KG1 (cell line): ENCODE results near the gene TSEN2.
"Not testable (repeated sequence)": the region's sequence is repeated elsewhere in the genome, so short reads cannot be mapped to it uniquely, and the experiment has no call there.

Experiments used
- DNase-seq: peaks from one replicate; lab custom pipeline; 2025; lab: John Stamatoyannopoulos, UW

TSEN2 gene

GRCh38 chr3:12503126-12503957 lies 19.1 kb downstream of the TSEN2 start:
- DNase-seq = no peak

DNA sequence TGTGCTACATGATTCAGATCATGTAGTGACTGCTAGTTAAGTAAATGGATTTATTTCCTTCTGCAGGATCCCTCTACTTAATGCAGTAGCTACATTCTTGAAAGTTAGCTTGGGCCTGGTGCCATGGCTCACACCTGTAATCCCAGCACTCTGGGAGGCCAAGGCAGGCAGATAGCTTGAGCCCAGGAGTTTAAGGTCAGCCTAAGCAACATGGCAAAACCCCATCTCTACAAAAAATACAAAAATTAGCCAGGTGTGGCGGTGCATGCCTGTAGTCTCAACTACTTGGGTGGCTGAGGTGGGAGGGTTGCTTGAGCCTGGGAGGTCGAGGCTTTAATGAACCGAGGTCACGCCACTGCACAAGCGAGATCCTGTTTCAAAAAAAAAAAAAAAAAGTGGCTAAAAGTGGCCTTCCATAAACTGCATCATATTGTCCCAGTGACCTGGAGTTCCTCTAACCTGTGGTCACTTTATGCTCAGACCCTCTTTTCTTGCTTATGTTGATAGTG lies 22.0 kb downstream of the TSEN2 start:
- DNase-seq = no peak

DNA sequence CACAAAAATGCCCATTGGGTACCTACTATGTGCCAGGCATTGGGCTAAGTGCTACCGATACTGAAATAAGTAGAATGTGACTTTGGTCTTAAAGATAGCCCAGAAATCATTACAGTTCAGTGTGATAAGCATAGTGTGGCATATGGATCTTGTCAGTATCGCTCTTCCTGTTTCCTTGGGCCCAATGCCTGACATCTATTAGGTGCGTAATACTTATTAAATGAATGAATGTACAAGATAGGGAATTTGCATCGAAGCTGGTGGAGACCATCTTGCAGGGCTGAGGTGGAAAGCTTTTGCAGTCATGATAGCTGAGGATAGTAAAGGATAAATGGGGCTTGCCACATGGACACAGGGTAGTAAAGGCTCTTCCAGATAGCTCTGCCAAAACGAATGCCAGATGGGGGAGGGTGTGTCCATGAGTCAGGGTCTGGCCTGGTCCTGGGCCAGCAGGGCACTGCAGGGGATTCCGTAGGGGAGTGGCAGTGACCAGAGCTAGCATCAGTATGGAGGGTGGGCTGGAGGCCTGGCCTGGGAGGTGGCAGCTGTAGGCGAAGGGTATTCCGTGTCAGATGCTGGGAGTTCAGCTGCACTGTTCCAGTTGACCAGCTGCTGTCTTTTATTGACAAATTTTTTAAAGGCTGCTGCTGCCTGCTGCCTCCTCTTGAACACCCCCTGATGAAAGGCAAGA lies 23.5 kb downstream of the TSEN2 start:
- no peak for DNase-seq

DNA sequence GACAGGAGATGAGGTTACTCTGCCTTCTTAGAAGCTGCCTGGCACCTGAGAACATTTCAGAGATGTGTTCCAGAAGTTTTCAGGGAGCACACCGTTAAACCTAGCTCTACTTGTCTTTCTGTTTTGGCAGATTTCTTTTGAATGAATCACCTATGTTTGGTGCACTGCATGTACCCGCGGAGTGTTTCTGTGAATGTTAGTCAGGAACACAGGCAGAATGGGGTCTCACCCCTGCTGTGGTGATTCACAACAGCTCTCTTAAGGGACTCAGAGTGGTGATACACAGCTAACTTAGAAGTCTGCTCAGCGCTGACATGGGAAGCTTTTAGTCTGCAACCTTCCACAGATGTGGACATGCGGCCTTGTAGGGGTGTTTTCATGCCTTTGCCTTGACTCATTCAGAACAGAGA lies 24.0 kb downstream of the TSEN2 start:
- DNase-seq = no peak

DNA sequence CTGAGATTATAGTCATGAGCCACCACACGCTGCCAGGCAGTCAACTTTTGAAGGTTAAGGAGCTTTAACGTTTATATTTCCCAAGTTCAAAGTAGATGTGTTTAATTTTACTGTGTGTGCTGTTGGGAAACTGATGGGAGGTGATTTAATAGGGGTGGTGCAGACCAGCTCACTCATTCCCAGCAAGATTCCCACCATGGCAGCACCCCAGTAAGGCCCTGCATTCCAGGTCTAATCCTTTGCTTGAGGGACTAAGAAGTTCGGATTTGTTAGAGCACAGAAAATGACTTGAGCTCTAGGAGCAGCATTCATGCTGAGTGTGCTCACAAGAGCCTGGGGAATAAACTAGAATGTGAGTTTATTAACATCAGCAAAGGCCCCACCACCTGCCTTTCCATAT lies 25.2 kb downstream of the TSEN2 start:
- DNase-seq = no peak

GRCh38 chr3:12512534-12513118 lies 28.3 kb downstream of the TSEN2 start:
- DNase-seq = no peak

GRCh38 chr3:12513694-12514446 lies 29.6 kb downstream of the TSEN2 start:
- no peak for DNase-seq

DNA sequence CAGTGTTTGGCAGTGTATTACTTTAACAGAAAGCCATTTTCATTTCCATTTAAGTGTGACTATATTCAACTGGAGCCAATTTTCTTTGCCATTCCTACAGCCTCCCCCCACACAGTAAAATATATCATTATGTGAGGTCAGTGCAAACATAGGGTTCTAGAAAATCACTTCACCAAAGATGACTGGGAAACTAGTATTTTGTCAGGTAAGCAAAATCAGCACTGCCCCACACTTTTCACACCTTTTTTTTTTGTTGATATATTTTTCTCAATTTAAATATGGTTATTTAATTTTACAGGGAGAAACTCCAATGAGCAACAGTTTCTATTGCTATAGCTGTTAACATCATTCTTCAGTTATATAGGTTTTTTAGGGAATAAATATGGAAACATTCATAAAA lies 31.4 kb downstream of the TSEN2 start:
- DNase-seq = no peak

DNA sequence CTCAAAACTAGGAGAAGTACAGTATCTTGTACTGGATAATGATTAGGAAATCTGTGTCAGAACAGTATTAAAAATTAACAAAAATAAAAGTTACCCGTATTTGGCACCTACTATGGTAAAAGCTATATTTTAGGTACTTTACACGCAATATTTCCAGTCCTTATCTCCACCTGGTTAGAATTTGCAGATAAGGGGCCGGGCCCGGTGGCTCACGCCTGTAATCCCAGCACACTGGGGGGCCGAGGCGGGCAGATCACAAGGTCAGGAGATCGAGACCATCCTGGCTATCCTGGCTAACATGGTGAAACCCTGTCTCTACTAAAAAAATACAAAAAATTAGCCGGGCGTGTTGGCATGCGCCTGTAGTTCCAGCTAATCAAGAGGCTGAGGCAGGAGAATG lies 32.6 kb downstream of the TSEN2 start:
- no peak for DNase-seq

DNA sequence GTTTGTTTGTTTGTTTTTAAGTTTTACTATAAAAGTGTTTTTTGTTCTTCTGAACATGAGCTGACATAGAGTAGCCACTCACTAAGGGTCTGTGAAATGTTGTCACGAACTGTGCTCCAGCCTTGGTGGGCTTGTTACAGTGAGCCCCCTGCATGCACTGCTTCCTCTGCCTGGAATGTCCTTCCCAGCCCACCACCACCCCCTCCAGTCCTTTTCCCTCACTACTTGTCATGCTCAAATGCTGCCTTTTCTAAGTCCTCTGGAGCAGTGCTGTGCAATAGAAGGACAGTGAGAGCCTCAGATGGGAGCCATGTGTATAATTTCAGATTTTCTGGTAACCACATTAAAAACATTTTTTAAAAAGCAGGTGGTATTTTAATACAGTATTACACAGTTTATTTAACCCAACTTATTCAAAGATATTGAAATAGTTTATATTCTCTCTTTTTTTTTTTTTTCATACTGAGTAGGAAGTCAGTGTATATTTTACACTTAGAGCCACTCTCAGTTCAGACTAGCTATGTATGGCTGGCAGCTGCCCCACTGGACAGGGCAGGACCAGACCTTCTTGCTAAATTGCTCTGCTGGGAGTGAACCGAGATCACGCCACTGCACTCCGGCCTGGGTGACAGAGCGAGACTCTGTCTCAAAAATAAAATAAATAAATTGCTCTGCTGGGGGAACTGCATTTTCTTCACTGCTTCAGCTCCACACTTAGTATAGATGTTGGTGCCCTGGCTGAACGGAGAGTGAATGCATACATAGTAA lies 34.2 kb downstream of the TSEN2 start:
- DNase-seq = no peak

DNA sequence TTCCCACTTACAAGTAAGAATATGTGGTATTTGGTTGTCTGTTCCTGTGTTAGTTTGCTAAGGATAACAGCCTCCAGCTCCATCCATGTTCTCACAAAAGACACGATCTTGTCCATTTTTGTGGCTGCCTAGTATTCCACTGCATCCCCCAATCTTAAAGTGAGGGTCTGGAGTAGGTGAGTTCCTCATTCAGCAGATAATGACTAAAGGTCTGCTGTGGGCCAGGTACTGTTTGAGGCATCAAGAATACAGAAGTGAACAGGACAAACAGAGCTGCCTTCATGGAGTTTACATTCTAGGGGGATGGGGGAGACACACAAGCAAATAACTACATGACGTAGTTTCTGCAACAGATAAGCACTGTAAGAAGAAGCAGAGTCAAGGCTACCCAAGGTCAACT lies 36.7 kb downstream of the TSEN2 start:
- DNase-seq = no peak

DNA sequence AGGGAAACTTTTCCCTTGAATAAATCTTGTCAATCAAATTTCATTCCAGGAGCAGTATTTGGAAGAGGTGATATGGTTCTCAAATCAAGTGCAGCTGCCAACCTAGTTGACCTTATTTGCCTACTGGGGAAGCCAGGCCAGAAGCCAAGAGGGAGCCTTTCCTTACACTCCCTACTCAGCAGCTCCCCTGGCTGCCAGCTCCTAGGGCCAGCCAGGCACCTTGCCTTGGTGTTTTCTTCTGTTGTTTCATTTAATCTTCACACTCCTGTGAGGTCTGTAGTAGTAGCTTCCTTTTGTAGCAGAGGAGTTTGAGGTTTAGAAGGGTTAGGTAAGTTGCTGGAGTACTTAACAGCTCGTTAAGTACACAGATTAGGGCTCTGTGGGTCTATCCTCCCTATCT lies 38.4 kb downstream of the TSEN2 start:
- no peak for DNase-seq

- no peak for DNase-seq
Measured at GRCh38 chr3:12527757-12528143, 43.5 kb downstream of the TSEN2 start.

DNA sequence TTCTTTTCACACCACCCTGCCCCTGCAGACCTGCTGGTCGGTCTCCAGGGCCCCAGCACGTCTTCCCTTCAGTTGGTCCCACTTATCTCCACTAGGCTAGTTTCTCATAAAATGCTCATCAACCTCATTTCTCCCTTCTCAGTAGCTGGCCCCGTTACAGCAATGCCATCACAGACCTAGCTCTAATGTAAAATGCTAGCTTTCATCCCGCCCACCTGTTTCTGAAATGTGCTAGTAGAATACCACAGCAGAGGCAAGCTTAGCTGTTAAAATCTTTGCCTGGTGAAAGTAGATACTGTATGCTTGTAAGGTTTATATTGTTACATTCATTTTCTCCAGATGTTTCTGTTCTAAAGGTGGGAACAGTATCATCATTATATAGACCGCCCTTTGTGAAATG lies 47.9 kb downstream of the TSEN2 start:
- DNase-seq = no peak

DNA sequence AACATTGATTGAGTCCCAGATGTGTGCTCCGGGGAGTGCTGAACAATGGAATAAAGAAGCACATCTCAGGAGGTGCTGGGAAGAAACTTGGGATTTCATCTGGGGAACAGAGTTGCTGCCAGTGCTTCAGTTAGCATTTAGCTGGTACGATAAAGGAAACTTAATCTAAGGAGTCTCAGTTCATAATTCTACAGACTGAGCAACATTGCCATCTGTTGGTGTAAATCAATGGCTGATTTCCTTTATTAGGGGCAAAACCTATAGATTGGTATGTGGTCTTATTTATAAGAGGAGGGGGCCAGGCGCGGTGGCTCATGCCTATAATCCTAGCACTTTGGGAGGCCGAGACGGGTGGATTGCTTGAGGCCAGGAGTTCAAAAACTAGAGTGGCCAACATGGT lies 52.1 kb downstream of the TSEN2 start:
- no peak for DNase-seq

- DNase-seq = no peak
Measured at GRCh38 chr3:12541625-12542024, 57.3 kb downstream of the TSEN2 start.

- not testable (repeated sequence) for DNase-seq
Measured at GRCh38 chr3:12543497-12543896, 59.2 kb downstream of the TSEN2 start.

DNA sequence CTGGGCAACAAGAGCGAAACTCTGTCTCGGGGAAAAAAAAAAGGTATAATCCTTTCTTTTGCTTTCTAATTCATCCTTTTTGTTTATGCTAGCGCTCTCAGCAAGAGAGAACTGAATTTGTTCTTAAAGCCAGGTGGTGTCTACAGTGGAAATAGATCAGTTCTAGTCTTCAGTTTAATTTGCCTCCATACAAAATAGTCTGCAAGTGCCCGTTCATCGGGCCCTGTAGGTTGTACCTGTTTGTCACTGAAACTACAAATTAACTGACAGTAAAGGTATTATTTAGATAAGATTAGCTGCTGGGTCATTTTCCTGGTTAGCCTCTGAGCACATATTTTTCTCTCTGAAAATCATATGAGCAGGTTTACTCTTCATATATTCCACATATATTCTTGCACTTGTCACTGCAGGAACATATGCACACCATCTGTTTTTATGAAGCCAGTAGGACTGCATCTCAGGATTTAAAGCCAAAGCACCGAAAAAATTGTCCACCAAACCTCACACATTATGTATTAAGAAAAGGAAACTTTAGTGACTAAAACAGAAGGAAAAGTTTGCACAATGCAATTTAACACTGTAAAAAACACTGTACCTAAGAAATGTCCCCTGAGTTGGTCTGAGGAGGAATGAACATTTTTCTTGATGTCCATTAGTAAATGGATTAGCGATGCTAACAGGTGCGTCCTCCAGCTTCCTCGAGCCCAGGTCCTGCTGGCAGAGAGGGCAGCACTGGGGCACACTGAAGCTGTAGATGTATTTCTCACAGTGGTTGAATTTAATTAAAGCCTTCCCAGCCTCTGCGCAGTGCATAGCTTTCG lies 60.6 kb downstream of the TSEN2 start:
- DNase-seq = no peak

- no peak for DNase-seq
Measured at GRCh38 chr3:12545473-12545791, 61.2 kb downstream of the TSEN2 start, which contains the start of gene MKRN2OS. Gene MKRN2OS (minus strand): TSS chr3:12545499. CDS start chr3:12545464, 35 bp downstream.

DNA sequence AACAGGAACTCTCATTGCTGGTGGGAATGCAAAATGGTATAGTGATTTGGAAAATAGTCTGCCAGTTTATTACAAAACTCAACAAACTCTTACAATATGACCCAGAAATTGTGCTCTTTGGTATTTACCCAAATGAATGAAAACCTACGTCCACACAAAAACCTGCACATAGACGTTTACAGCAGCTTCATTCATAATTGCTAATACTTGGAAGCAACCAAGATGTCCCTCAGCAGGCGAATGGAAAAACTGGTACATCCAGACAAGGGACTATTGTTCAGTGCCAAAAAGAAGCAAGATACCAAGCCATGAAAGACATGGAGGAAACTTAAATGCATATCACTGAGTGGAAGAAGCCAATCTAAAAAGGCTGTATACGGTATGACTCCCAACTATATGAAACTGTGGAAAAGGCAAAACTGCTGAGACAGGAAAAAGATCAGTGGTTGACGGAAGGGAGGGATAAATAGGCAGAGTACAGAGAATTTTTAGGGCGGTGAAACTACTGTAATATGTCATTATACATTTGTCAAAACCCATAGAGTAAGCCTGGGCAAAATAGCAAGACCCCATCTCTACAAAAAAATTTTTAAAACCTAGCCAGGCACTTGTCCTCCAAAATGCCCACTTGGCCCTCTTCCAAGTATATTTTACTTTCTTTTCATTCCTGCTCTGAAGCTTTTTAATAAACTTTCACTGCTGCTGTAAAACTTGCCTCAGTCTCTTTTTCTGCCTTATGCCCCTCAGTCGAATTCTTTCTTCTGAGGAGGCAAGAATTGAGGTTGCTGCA lies 65.9 kb downstream of the TSEN2 start:
- no peak for DNase-seq
